NCI-H1417 treated with DMSO at 0.1 percent for 48 hours (cell line): Measurements from ENCODE around the gene ADAMTS6.
A peak's percentile ranks its signal among the peaks of the same experiment; 100 is the strongest.
"Not testable (repeated sequence)": the region's sequence is repeated elsewhere in the genome, so short reads cannot be mapped to it uniquely, and the experiment has no call there.

Experiments
- DNase-seq: peaks from one replicate; lab custom pipeline; 2025; lab: John Stamatoyannopoulos, UW

Gene ADAMTS6

DNA sequence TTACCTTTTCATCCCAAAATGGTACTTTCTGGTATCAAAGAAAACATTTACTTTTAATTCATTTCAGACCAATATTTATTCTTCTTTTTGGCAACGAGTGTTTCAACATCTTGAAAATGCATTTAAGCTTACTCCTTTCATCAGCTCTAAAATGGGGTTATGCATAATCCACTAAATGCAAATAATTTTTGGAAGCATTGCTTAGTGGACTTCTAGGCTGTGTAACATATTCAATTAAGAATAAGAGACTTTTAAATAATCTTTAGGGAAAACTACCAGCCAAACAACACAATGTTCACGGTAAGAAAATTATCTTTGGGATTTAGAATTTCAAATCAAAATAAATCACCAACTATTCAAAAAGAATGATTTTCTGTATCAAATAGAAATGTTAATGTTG, 118.2 kb downstream of the ADAMTS6 start:
- DNase-seq, result no peak

DNA sequence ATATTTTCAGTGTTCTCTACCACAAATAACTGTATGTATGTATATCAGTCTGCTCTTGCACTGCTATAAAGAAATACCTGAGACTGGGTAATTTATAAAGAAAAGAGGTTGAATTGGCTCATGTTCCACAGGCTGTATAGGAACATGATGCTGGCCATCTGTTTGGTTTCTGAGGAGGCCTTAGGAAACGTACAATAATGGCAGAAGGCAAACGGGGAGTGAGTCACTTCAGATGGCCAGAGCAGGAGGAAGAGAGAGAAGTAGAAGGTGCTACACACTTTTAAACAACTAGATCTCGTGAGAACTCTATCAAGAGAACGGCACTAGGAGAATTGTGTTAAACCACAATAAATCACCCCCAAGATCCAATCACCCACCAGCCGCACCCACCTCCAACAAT, 121.7 kb downstream of the ADAMTS6 start:
- no peak for DNase-seq

DNA sequence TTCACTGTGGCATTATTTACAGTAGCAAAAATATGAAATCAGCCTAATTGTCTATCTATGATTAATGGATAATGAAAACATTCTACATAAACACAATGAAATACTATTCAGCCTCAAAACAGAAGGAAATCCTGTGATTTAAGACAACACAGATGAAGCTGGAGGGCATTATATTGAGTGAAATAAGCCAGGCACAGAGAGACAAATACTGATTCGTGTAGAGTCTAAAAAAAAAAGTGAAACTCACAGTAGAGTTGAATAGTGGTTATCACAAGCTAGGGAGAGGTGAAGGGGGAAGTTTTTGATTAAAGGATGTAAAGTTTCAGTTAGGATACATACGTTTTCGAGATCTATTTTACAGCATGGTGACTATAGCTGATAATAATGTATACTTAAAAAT, 122.2 kb downstream of the ADAMTS6 start:
- no peak for DNase-seq

DNA sequence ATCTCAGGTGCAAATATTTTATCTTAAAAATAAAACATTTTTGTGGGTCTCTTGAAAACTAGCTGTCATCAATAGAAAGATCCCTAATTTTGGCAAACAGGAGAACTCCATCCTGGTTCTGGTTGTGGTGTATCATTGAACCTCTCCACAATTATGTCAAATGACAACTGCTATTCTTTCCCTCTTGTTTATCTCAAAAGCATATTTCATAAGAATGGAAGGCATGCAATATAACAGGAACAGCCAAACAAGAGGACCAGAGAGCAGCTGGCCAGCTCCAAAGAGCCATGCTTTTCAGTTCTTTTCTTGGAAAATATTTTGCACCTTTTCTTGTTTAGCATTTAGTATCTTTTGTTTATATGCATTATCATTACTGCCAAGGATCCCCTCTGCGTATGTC, 125.4 kb downstream of the ADAMTS6 start:
- DNase-seq, result no peak

DNA sequence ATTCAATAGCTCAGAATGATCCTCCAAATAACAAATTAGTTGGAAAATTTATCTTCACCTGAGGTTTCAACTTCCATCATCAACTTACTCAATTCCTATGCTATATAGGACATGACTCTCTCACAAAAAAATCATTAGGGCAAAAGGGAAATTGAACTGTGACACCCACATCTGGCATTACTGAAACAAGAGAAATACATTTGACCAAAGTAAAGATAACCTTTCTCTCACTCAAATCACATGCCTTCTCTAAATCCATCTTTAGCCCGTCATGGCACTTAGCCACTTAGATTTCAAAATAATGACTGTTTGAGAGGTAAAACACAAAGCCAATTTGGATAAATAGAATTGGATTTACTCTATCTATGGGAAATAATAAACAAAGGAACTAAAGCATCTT, 126.4 kb downstream of the ADAMTS6 start:
- no peak for DNase-seq

DNA sequence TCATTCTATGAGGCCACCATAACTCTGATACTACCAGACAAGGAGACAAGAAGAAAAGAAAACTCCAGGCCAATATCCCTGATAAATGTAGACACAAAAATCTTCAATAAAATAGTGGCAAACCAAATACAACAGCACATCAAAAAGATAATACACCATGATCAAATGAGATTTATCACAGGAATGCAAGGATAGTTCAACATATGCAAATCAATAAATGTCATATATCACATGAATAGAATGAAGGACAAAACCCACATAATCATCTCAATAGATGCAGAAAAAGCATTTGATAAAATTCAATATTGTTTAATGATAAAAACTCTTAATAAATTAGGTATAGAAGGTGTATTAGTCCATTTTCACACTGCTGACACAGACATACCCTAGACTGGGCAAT, 139.9 kb downstream of the ADAMTS6 start:
- DNase-seq, result no peak

DNA sequence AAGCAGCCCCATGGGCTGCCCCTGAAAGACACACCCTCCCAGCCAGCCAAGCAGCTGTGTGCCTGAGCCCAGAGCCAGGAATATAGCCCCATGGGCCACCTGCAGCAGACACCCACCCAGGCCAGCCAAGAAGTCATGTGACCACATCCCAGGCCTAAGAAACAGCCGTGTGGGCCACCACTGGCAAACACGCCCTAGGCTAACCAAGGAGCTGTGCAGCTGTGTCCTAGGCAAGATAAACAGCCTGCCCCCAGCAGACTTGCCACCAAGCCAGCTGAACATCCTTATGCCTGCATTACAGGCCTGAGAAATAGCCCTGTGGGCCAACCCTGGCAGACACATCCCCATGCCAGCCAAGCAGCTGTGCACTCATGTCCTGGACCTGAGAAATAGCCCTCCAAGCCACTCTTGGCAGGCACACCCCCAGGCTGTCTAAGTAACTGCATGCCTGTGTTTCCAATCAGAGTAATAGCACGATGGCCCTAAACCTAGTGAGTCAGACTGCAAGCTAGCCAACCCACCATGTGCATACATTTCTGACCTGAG, 143.0 kb downstream of the ADAMTS6 start:
- no peak for DNase-seq

DNA sequence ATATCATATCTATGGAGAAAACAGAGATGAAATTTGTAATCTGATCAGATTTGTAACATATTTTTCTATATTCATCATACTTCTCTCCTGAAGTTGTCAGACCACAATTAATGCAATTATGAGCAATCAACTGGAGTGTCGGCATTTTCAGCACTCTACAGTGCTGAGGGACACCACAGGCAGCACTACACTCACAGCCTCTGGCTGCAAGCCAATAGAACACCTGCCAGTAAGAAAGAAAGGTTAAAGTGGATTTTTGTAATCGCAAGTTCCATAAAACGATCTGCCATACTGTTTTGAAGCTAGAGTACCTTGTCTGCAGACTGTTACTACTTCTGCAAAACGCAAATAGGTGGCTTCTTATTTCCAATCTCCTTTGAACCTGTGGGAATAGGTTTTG, 147.6 kb downstream of the ADAMTS6 start:
- peak; percentile 25 for DNase-seq

DNA sequence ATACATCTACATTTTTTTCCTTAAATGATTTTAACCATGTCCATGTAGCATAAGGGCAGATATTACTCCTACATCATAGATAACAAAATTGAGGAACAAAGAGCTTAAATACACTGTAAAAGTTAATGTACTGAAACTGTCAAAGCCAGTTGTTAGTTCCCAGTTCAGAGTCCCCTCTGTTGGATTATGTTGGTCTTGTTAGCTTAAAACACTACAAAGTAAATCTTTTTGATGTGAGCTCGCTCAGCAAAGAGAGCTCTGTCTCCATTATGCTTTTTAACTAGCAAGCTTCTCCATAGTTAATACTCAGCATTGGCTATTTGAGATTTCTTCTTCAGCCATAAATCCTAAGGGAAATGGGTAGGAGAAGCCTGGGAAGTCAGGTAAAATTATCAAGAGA, 149.1 kb downstream of the ADAMTS6 start:
- no peak for DNase-seq

DNA sequence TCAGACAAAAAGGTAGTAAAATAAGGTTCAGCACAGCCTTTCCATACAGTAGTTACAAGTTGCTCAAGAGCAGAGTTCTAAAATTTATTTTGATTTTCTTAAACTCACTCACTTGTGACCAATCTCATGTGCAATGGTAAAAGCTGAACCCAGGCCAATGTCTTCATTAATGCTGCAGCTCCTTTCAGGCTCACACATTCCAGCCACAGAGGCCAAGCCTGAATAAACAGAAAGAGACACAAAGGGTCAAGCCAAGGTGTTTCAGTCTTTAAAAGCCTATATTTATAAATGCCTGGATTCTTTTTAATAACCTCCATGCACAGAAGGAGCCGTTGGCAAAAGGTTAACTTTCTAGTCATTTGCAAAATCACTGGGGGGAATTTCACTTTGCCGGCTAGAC, 152.5 kb downstream of the ADAMTS6 start:
- DNase-seq, result no peak

DNA sequence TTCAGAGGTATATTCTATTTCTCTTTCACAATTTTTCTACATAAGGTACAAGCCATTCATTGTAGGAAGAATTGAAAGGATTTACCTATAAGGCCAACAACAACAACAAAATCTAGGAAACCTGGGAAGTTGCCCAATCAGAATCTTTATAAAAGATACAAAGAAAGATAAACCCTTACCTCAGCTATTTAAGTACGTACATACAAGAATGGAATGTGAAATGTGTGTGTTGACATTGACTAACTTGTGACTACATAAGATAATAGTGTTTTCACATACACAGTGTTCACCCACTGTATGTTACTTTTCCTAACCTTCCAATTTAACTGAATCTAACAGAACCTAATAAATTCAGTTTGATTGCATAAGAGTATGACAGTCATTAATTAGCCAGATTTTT, 154.1 kb downstream of the ADAMTS6 start:
- DNase-seq, result no peak

DNA sequence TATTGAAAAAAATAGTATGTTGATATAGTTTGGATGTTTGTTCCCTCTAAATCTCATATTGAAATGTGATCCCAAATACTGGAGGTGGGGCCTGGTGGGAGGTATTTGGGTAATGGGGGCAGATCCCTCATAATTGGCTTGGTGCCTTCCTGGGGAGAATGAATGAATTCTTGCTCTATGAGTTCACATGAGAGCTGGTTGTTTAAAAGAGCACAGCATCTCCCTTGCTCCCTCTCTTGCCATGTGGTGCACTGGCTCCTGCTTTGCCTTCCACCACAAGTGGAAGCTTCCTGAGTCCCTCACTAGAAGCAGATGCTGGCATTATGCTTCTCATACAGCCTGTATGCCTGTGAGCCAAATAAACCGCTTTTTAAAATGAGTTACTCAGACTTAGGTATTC, 154.8 kb downstream of the ADAMTS6 start:
- DNase-seq, result no peak

DNA sequence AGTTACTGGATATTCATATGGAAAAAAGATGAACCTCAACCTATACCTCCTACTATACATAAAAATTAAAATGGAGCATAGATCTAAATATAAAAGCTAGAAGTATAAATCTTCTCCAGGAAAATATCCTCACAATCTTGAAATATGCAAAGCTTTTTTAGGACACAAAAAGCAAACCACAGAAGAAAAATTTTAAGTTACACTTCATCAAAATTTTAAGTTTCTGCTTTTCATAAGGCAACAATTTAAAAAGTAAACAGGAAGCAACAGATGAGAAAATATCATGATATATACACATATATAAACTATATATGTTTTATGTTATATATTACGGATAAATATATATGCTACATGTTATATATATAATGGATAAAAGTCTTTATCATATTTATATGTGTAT, 157.5 kb downstream of the ADAMTS6 start:
- no peak for DNase-seq

DNA sequence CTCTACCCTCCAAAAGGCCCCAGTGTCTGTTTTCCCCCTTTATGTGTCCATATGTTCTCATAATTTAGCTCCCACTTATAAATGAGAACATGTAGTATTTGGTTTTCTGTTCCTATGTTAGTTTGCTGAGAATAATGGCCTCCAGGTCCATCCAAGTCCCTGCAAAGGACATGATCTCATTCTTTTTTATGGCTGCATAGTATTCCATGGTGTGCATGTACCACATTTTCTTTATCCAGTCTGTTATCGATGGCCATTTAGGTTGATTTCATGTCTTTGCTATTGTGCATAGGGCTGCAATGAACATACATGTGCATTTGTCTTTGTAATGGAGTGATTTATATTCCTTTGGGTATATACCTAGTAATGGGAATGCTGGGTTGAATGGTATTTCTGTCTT, 161.0 kb downstream of the ADAMTS6 start:
- not testable (repeated sequence) for DNase-seq

DNA sequence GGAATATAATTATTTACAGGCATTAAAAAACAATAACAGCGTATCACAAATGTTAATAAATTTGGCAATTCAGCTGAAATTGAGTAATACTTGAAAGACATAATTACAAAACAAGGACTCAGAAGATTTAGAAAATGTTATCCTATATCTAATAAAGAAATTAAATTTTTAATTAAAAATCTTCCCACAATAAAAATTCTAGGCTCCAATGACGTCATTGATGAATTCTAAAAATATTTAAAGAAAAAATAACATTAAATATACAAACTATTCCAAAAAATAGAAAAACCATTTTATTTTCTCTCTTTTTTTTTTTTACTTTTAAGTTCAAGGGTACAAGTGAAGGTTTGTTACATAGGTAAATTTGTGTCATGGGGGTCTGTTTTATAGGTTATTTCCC, 161.5 kb downstream of the ADAMTS6 start:
- DNase-seq, result no peak

DNA sequence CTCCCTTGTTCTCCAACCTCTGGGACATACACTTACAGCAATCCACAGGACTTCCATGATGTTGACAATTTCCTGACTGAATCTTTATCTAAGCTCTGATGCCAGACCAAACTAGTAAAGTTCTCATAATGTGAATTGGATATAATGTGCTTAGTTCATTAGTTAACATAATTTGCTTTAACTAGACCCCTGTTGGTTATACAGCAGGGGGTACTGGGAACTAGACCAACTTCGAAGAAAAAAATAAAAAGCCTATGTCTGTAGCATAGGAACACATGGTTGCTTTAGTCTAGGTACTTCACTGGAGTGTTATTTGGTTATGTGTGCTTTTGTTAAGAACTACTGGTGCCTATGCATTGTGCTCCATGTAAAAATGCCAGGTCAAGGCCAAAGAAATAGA, 173.8 kb downstream of the ADAMTS6 start:
- DNase-seq, result no peak

DNA sequence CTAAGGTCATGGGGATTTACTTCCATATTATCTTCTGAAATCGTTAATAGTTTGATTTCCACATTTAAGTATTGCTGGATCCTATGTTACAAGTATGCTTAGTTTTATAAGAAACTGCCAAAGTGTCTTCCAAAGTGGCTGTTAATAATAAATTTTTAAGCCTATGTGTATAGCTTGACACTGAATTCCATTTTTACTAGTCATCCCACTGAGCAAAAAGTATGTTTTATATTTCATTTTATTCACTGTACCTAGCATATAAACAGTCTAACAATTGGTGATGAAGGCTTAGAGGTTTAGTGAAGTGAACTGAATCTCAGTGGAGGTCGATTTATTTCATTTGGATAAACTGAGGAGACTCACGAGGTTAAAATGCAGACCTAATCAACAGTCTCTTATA, 174.6 kb downstream of the ADAMTS6 start:
- no peak for DNase-seq

DNA sequence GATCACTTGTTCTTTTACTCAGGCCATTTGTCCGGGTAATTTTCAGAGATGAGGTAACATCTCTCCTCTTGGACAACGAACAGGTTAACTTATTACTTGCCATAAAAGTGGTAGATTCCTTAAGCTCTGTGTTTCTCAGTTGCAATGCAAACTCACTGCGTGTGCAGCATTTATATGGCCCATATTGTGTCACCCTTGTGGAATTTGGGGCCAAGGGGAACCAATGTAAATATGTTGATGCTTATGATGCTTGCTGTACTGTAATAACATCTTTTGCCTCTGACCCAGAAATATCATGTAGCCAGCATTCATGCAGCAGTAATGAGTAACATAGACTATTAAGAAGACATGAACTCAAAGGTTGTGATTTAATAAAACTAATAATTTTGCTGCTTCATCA, 175.8 kb downstream of the ADAMTS6 start:
- DNase-seq, result no peak

DNA sequence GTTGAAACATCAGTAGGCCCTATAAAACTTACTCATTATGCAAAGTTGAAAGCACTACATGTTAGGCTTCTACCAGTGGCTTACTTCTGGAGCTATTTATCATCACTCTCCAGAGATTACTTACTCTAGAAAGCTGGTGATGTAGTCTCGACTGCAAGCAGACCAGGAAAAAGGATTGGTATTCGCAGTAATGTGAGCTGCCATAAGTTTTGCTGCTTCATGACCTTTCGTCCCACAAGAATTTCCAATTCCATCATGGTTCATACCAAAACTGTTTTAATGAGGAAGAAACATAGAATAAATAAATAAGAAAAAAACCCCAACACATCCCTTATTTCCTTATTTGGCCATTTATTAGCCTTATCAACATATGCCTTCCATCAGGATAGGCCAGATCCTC, 181.9 kb downstream of the ADAMTS6 start:
- DNase-seq, result no peak

DNA sequence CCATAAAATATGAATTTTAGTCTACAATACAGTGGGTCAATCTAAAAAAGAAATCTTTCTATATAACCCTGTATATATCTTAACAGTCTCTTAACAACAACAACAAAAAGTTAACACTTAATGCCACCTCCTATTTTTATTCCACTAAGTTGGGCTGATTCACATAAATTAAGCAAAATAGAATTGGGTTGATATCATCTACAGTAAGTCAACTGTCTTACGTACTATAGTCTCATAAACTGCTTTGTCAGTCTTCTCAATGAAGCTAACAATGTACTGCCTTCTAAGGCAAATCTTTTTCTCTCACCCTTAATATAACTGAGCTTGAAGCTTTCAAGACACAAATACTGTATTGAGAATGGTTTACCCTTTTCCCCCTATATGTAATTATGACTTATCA, 185.7 kb downstream of the ADAMTS6 start:
- DNase-seq, result no peak

DNA sequence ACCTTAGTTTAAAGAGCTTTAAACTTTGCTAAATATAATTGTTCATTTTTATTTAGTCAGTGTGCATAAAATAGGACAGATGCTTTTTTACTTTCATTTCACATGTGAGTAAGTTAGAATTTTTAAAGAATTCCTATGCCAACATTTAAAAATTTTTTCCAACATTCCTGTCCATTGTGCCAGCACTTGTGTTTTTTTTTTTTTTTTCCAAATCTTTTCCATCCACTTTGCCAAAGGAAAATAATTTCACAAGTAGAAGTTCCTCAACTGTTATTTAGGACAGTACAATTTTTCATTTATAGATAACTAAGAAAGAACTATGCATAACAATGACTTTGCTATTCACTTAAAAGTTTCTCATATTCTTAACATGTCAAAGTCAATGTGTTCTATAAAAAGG, 189.5 kb downstream of the ADAMTS6 start:
- DNase-seq, result no peak

DNA sequence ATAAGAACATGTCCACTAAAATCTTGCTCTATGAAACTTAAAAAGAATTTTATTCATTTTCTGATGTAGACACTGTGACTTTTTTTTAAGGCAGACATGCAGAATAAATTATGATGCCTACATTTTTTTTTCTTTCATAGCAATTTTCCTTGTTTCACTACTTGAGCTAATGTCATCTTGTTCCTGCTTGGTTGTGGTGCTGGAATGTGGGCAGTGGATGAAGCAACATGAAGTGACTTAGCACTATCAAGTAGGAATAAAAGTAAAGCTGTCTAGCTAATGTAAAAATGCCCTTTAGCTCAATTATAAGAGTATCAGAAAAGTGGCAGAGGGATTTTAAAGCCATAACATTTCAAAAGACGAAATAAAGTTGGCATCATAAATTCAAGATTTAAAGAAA, 191.0 kb downstream of the ADAMTS6 start:
- no peak for DNase-seq

DNA sequence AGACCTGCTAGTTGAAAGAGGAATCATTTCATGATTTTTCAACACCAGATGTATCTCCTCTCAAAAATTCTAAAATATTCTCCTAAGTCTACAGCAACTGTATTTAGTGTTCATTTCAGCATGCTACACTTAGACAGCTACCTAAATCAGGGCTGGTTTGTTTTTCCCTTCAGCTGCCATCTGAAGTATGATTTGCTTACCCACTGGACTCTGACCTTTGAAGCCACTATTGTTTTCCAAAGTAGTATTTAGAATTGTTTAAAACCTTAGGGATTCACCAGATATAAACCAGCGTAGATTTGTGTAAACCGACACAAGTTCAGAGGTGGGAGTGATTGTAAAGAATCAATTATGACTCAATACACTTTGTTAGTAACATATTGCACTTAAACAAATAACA, 193.1 kb downstream of the ADAMTS6 start:
- DNase-seq, result no peak

DNA sequence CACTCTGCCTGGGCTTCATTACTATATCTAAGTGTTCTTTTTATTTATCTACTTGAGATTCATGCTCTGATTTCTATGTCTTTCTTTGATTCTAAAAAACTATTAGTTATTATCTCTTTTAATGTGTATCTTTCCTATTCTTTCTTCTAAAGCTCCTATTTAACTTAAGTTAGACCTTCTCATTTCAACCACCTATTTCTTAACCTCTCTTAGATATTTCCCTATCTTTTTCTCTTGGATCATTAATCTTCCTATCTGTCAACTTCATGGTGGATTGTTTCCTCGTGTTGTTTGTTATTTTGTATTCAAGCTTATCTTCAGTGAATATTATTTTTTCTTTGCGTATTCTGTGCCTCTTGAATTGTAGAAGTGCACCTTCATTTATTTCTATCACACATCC, 202.1 kb downstream of the ADAMTS6 start:
- no peak for DNase-seq
